Endothelial cell of umbilical vein (primary cell): ENCODE data around the gene ETV6. TPM values are rescaled to one million over a fixed set of nuclear protein-coding genes. Genes with fewer than 3 reads are reported as not detected.

Experiments
- BruUV-seq: library from RNA; stranded (reverse); fragments of 400-500 nt; replicated peaks from 2 replicates; lab custom pipeline; 2021; lab: Mats Ljungman, UMichigan
- CTCF ChIA-PET: fragments of 300-600, 350-600 bp; sonication (Branson Sonifier 250); formaldehyde crosslinking; loops from one replicate; lab custom pipeline; 2021; ENCODE audit warnings: antibody characterized with exemption, inconsistent platforms; lab: Charles Lee
- POLR2A ChIA-PET: fragments of 300-600, 350-600 bp; sonication (Branson Sonifier 250); formaldehyde crosslinking; loops from one replicate; lab custom pipeline; 2021; ENCODE audit warnings: antibody characterized with exemption, inconsistent platforms; lab: Charles Lee
- DNase-seq: peaks from one replicate; pipeline ENCODE4 v3.0.0-alpha.2; 2011; ENCODE audit warnings: low read depth, low spot score
- FAIRE-seq: peaks from 2 replicates; lab custom pipeline; 2011; peaks lifted over from hg19 to GRCh38; lab: Jason Lieb, UNC
- H2AFZ ChIP-seq: 2 replicates; pipeline ENCODE4 v1.6.0; 2012; ENCODE audit warnings: low read depth, low read length, control low read depth, inconsistent platforms
- H3K27ac ChIP-seq: 2 replicates; pipeline ENCODE4 v1.5.1; 2011; ENCODE audit warnings: low read depth, mild to moderate bottlenecking, control low read depth, low read length, moderate library complexity; ENCODE audit not compliant: insufficient read depth
- H3K27me3 ChIP-seq, 2 experiments: 2 replicates each; pipeline versions ENCODE4 v1.6.0 to v1.6.1; 2011; ENCODE audit warnings: low read length in 2 of 2, mixed read lengths in 1 of 2; ENCODE audit not compliant: control insufficient read depth in 2 of 2, insufficient read depth in 2 of 2
- H3K36me3 ChIP-seq, 2 experiments: 2 replicates in 1 of 2; 3 replicates in 1 of 2; pipeline ENCODE4 v1.5.1; 2011; ENCODE audit warnings: low read length in 2 of 2, mild to moderate bottlenecking in 1 of 2, moderate library complexity in 1 of 2; ENCODE audit not compliant: control insufficient read depth in 2 of 2, insufficient read depth in 2 of 2; ENCODE audit errors: extremely low read depth in 1 of 2
- H3K4me1 ChIP-seq: 3 replicates; pipeline ENCODE4 v1.5.1; 2011; ENCODE audit warnings: mild to moderate bottlenecking, low read length; ENCODE audit not compliant: control insufficient read depth, insufficient read depth; ENCODE audit errors: extremely low read depth
- H3K4me2 ChIP-seq: 2 replicates; pipeline ENCODE4 v1.6.1; 2011; ENCODE audit warnings: low read length, control low read depth, mixed read lengths; ENCODE audit not compliant: insufficient read depth
- H3K4me3 ChIP-seq, 3 experiments: fragments of 200-600 bp in 1 of 3; sonication (generic), shearing (Covaris generic) in 1 of 3; replicated peaks in 1 of 3; 2 replicates each; pipeline ENCODE4 v1.5.1; 2011 to 2016; ENCODE audit warnings: control low read depth in 3 of 3, low read length in 3 of 3, mild to moderate bottlenecking in 2 of 3, inconsistent platforms in 1 of 3, low read depth in 1 of 3, moderate library complexity in 1 of 3; ENCODE audit not compliant: insufficient read depth in 1 of 3
- H3K79me2 ChIP-seq: 2 replicates; pipeline ENCODE4 v1.6.0; 2012; ENCODE audit warnings: low read length, inconsistent platforms; ENCODE audit not compliant: control insufficient read depth, insufficient read depth
- H3K9ac ChIP-seq: replicated peaks from 2 replicates; pipeline ENCODE3; 2011; ENCODE audit warnings: low read length, control low read depth; ENCODE audit not compliant: insufficient read depth; ENCODE audit errors: extremely low read depth
- H3K9me1 ChIP-seq: replicated peaks from 3 replicates; pipeline ENCODE4 v1.6.0; 2011; ENCODE audit warnings: mild to moderate bottlenecking, low read length; ENCODE audit not compliant: control insufficient read depth, insufficient read depth; ENCODE audit errors: extremely low read depth
- H3K9me3 ChIP-seq: replicated peaks from 2 replicates; pipeline ENCODE4 v1.5.1; 2012; ENCODE audit warnings: low read length, inconsistent platforms; ENCODE audit not compliant: control insufficient read depth, insufficient read depth
- H4K20me1 ChIP-seq: replicated peaks from 2 replicates; pipeline ENCODE3; 2011; ENCODE audit warnings: mild to moderate bottlenecking, low read length; ENCODE audit not compliant: control insufficient read depth, insufficient read depth; ENCODE audit errors: extremely low read depth
- CTCF ChIP-seq, 2 donors: IDR thresholded peaks; 1 replicate in 1 of 2; 2 replicates in 1 of 2; pipeline ENCODE4 v1.5.1; 2011; ENCODE audit warnings: low read length in 2 of 2, mild to moderate bottlenecking in 2 of 2, moderate library complexity in 2 of 2, control low read depth in 1 of 2, inconsistent platforms in 1 of 2, low read depth in 1 of 2; ENCODE audit not compliant: insufficient read depth in 1 of 2; ENCODE audit errors: extremely low read depth in 1 of 2
- EZH2 ChIP-seq: IDR thresholded peaks from 2 replicates; pipeline ENCODE4 v1.6.1; 2012; ENCODE audit warnings: borderline replicate concordance, low read depth, mild to moderate bottlenecking, moderate library complexity, low read length, inconsistent platforms; ENCODE audit not compliant: severe bottlenecking
- FOS ChIP-seq: IDR thresholded peaks from 2 replicates; pipeline ENCODE4 v1.6.1; 2011; ENCODE audit warnings: mild to moderate bottlenecking, low read length, moderate library complexity, borderline replicate concordance; ENCODE audit not compliant: insufficient read depth
- GATA2 ChIP-seq: IDR thresholded peaks from 2 replicates; pipeline ENCODE4 v1.7.0; 2011; ENCODE audit warnings: low read depth, mild to moderate bottlenecking, moderate library complexity, mixed read lengths, low read length; ENCODE audit not compliant: insufficient read length, insufficient read depth
- JUN ChIP-seq: IDR thresholded peaks from 2 replicates; pipeline ENCODE4 v1.6.1; 2011; ENCODE audit warnings: borderline replicate concordance, low read depth; ENCODE audit not compliant: insufficient read length, insufficient read depth
- MAX ChIP-seq: IDR thresholded peaks from 2 replicates; pipeline ENCODE4 v1.6.1; 2011; ENCODE audit not compliant: insufficient read depth, insufficient read length
- MYC ChIP-seq: IDR thresholded peaks from one replicate; pipeline ENCODE4 v1.6.1; 2011; ENCODE audit warnings: mild to moderate bottlenecking, low read depth, low read length
- POLR2A ChIP-seq: IDR thresholded peaks from 2 replicates; pipeline ENCODE4 v1.6.1; 2012; ENCODE audit warnings: low read depth, mild to moderate bottlenecking, control low read depth, low read length
- POLR2AphosphoS5 ChIP-seq: IDR thresholded peaks from 2 replicates; pipeline ENCODE4 v1.6.1; 2012; ENCODE audit warnings: low read depth, mild to moderate bottlenecking, control low read depth, low read length, moderate library complexity; ENCODE audit not compliant: insufficient read depth
- dilution Hi-C: fragments of 300-500 bp; cut with MboI; formaldehyde crosslinking; loops from one replicate; pipeline ENCODE4 v1.15.0; 2019; ENCODE audit warnings: low sequenced_read_pairs; ENCODE audit not compliant: extremely low pct_ligation_motif_present
- intact Hi-C: fragments of 100-400 bp; cut with micrococcal nuclease; formaldehyde crosslinking; loops from one replicate; pipeline ENCODE4 v1.10.0; 2022
- polyA plus RNA-seq, 4 experiments: library from polyadenylated mRNA; depleted of rRNA in 3 of 4; stranded (reverse) in 3 of 4; unstranded in 1 of 4; fragments of >200 nt; gene quantifications; 2 replicates each; pipeline versions ENCODE4 v1.2.1 to v1.2.3, GENCODE V29; 2011 to 2012; ENCODE audit warnings: missing spikeins in 1 of 4
- total RNA-seq: library from RNA; stranded (reverse); gene quantifications from 2 replicates; pipeline ENCODE4 v1.2.3, GENCODE V29; 2021

ETV6 gene
- total and polyA plus RNA-seq, 2 donors (not counting 3 experiments of a cell fraction or from before 2014, with no cell fraction given): 15.9 to 57.1 TPM

DNA sequence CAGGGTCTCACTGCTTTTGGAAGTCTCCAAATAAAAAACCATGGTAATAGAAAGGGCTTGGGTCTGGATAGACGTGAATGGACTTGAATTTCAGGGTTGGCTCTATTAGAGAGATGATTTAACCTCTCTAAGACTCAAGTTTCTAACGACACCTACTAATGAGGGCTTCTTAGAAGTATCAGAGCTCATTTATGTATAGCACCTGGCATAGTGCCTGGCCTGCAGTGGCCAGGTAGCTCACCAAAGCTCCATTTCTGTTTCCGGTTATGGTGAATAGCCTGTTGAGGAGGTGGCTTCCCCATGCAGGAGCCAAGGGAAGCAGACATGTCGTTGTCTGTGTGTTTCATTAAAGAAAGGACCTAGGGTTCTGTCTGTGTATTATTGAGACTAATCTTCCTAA is 108.6 kb downstream of the ETV6 start:
- H3K27ac ChIP-seq: no peak overlapping the region
- H3K27me3 ChIP-seq: no peaks in the 10 kb centered on the region
- H3K4me3 ChIP-seq: no peak overlapping the region
- H3K9ac ChIP-seq: no peak overlapping the region
- peaks cover 0 to 19% of the 10 kb centered on the region in 2 experiments for H3K36me3 ChIP-seq
- FAIRE-seq (no peak), DNase-seq (no peak)
- no peaks in the 10 kb centered on the region for H3K9me1 ChIP-seq
- H3K9me3 ChIP-seq: no peaks in the 10 kb centered on the region
- no TSS peak for BruUV-seq
- CTCF ChIA-PET: interaction anchor here (1.1 to 1.6 kb wide), 6 partner anchors 12 to 275 kb away, joined by 3 to 6 read pairs (median 3); no protein-coding TSS in a partner anchor
- intact Hi-C loops: no loop called here
- no peak overlapping the region for H3K4me2 ChIP-seq
- POLR2A ChIA-PET: no interaction called here
- no peak for TF ChIP-seq CTCF (IDR thresholded peaks at IDR 0.05; ENCODE audit: extremely low read depth in 1 of 2, insufficient read depth in 1 of 2, low read depth in 1 of 2, low read length in 2 of 2)
- H2AFZ ChIP-seq: no peak overlapping the region
- dilution Hi-C loops: no loop called here
- peaks cover 11% of the 10 kb centered on the region for H3K4me1 ChIP-seq
- no peaks in the 10 kb centered on the region for H4K20me1 ChIP-seq
- peaks cover 8% of the 10 kb centered on the region for H3K79me2 ChIP-seq

DNA sequence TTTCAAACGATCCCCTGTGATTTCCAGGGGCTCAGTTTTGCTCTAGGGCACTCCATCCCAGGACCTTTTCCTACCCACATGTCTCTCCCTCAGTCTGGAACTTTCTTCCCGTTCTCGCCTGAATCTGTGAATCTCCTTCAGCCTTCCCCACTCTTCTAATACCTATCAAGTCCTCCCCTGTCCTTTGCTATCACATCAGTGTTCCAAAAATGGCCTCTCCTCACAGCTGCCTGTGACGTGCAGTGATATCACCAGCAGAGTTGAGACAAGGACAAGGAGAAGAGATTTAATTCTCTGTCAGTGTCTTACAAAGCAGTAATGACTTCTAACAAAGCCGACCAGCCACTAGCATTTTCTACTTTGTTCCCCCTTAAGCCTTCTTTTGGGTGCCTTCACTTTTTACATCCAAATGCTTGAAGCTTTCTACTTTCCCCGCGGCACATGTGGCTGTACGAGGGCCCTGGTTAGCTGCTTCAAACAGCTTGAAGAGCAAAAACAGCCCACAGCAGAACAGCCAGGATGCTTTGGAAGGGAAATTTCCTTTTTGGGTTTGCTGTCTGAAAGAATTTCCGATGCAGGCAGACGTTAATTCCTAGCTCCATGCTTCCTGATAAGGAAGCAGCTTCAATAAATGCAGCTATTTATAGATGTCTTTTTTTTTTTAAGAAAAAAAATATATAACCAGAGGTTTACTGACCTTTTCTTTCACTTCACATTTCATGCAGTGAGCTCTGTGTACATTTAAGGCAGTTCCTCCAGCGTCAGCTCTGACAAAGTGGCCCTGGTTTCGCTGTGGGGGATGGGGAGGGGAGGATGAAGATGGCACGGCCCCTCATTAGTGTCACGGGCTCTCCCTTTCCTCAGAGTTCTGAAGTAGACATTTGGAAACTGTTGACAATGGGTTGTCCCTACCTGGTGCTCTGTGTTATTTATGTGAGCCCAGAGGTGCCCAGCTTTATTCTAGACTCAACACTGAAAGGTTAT is 109.3 kb downstream of the ETV6 start:
- Histone ChIP-seq H3K9me1 (no peaks in the 10 kb centered on the region), H3K27ac (no peak overlapping the region), H3K4me2 (peak overlapping the region; percentile 10), H3K4me3 (no peak overlapping the region), H3K4me1 (peaks cover 11% of the 10 kb centered on the region), H2AFZ (no peak overlapping the region), H3K9me3 (no peaks in the 10 kb centered on the region), H3K36me3 (peaks cover 0 to 12% of the 10 kb centered on the region in 2 experiments), H3K79me2 (peaks cover 8% of the 10 kb centered on the region), H3K27me3 (no peaks in the 10 kb centered on the region), H3K9ac (peak overlapping the region; percentile 1), H4K20me1 (no peaks in the 10 kb centered on the region)
- BruUV-seq: no TSS peak
- intact Hi-C loops (no loop called here), dilution Hi-C loops (no loop called here)
- peak; percentile 70 for FAIRE-seq
- peak; percentile 51 for DNase-seq
- ChIA-PET POLR2A (no interaction called here), CTCF (interaction anchor here (1.1 to 1.6 kb wide), 5 partner anchors 38 to 274 kb away, joined by 3 to 4 read pairs (median 3); no protein-coding TSS in a partner anchor)
- TF ChIP-seq POLR2A (no peak), JUN (no peak), GATA2 (no peak), POLR2AphosphoS5 (no peak), CTCF (IDR thresholded peaks at IDR 0.05; ENCODE audit: extremely low read depth in 1 of 2, insufficient read depth in 1 of 2, low read depth in 1 of 2, low read length in 2 of 2) (no peak), FOS (no peak), MYC (no peak), EZH2 (no peak), MAX (no peak)
